Effector memory CD8-positive, alpha-beta T cell (primary cell): Measurements from ENCODE around the gene ATP11A.

ENCODE experiments used
- ATAC-seq: fragments of 150-1000 bp; cut with Tn5 transposase; replicated peaks from 2 replicates; pipeline ENCODE4 v1.10.0; 2021; ENCODE audit warnings: mild to moderate bottlenecking, moderate library complexity
- DNase-seq, 3 experiments: peaks; one replicate each; pipeline ENCODE4 v3.0.0; 2021
- H3K27ac Mint-ChIP-seq, 2 donors: one replicate each; pipeline ENCODE4 v1.8.0; 2022; ENCODE audit warnings: mild to moderate bottlenecking in 2 of 2, mixed read lengths in 2 of 2, moderate library complexity in 2 of 2
- H3K27me3 Mint-ChIP-seq, 2 donors: one replicate each; pipeline ENCODE4 v1.8.0; 2022; ENCODE audit warnings: mixed read lengths in 2 of 2
- H3K36me3 Mint-ChIP-seq: one replicate; pipeline ENCODE4 v1.8.0; 2022; ENCODE audit warnings: mild to moderate bottlenecking, moderate library complexity, mixed read lengths; ENCODE audit not compliant: insufficient read depth
- H3K4me1 Mint-ChIP-seq, 2 donors: one replicate each; pipeline ENCODE4 v1.8.0; 2022; ENCODE audit warnings: low read depth in 2 of 2, mixed read lengths in 2 of 2
- H3K4me3 Mint-ChIP-seq, 2 donors: one replicate each; pipeline ENCODE4 v1.8.0; 2022; ENCODE audit warnings: mild to moderate bottlenecking in 2 of 2, mixed read lengths in 2 of 2, moderate library complexity in 2 of 2
- H3K9me3 Mint-ChIP-seq, 2 donors: one replicate each; pipeline ENCODE4 v1.8.0; 2022; ENCODE audit warnings: mixed read lengths in 2 of 2

The ATP11A gene

DNA sequence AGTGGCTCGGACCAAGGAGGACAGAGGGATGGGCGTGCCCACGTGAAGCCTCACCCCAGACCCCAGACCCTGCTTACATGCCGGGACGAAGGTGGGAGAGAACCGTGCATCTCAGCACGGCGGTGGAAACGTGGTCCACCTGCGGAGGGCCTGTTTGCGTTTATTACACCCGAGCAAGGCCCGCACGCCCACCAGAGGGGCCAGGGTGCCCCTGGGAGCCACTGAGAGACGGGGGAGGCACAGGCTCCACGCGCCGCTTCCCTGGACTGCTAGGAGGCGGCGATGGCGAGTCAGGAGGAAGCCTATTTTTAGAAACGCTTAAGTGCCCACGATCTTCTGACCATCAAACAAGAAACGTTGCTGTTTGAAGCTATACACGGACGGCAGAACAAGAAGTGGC is 80.7 kb downstream of the ATP11A start:
- no peak overlapping the region for H3K4me3 Mint-ChIP-seq
- H3K9me3 Mint-ChIP-seq: no peaks in the 10 kb centered on the region
- H3K4me1 Mint-ChIP-seq: peaks cover 24 to 34% of the 10 kb centered on the region in 2 donors
- ATAC-seq (no peak), DNase-seq (no peak)
- no peaks in the 10 kb centered on the region for H3K27me3 Mint-ChIP-seq
- H3K27ac Mint-ChIP-seq: no peak overlapping the region
- peaks cover 3% of the 10 kb centered on the region for H3K36me3 Mint-ChIP-seq

DNA sequence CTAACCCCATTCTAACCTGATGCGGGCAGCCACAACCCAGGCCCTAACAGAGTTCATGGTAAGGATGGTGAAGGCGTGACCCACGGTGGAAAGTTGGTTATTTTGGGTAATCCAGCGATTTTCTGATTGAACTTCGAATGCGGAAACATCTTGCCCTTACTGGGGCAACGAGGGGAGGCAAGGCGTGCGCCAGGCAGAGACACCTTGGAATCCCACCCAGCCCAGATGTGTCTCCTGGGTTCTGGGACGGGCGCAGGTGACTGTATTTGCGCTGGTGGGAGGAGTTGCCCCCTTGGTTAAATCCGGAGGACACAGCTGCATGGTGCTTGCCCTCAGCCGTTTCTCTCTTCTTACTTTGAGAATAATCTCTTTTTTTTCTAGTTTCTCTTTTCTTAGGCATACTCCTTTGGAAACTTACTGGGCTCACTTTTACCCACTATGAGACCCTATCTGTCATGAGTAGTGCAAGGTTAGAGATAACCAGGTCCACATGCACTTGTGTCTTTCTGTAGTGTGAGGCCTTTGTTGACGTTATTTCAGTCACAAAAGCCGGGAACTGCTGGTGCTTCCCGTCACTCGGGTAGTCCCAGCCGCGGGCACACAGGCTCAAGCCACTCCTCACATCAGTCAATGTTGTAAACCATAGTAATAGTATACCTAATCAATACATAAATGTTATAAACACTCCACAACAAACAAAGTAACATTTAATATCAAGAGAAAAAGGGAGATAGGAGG is 81.5 kb downstream of the ATP11A start:
- Mint-ChIP-seq H3K27ac (no peak overlapping the region), H3K4me1 (peaks cover 21 to 31% of the 10 kb centered on the region in 2 donors), H3K27me3 (no peaks in the 10 kb centered on the region)

DNA sequence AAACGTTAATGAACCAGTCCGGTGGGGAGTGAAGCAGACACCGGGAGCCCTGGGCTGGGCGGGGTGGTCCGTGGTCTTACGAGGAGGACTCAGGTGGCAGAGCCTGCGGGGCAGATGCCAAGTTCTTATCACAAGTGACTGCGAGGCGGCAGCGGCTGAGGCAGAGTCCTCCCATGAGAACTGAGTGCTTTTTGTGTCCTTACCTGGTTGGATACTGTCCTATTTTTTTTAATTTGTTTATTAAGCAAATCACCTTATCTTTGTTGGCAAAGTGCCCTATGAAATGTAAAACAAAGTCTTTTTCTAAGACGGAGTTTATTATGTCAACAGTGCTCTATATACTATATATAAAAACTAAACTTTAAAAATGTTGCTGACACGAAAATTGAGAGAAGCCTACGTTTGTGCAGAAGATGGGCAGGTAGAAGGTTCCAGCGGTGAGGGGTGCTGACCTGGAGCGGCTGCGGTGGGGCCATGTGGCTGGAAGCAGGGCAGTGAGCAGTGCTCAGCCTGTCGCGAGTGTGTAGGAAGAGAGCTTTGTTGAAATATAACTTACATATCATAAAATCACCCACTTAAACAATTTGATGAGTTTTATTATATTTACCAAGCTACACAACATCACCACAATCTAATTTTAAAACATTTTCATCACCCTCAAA is 82.2 kb downstream of the ATP11A start:
- Mint-ChIP-seq H3K27ac (no peak overlapping the region), H3K36me3 (peaks cover 3% of the 10 kb centered on the region), H3K9me3 (no peaks in the 10 kb centered on the region), H3K4me3 (no peak overlapping the region), H3K4me1 (peaks cover 21 to 29% of the 10 kb centered on the region in 2 donors), H3K27me3 (no peaks in the 10 kb centered on the region)
- no peak for DNase-seq
- no peak for ATAC-seq

More for the DNA sequence above, 81.5 kb downstream of the ATP11A start:
- Mint-ChIP-seq H3K36me3 (peaks cover 3% of the 10 kb centered on the region), H3K4me3 (no peak overlapping the region), H3K9me3 (no peaks in the 10 kb centered on the region)
- DNase-seq (no peak), ATAC-seq (no peak)

DNA sequence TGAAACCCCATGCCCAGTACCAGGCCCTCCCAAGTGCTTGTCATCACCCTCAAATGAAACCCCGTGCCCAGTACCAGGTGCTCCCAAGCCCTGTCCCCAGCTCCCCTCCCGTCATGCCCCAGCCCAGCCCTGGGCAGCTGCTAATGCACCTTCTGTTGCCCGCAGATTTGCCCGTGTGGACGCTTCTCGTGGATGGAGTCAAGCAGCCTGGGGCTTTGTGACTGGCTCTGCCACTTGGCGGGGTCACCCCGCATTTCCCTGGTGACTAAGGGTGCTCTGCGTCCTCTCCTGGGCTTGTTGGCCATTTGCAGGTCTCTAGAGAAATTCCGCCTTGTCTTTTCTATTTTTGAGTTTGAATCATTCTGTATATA is 82.7 kb downstream of the ATP11A start:
- Mint-ChIP-seq H3K36me3 (peaks cover 3% of the 10 kb centered on the region), H3K27ac (no peak overlapping the region), H3K27me3 (no peaks in the 10 kb centered on the region), H3K9me3 (no peaks in the 10 kb centered on the region), H3K4me1 (peaks cover 21 to 27% of the 10 kb centered on the region in 2 donors), H3K4me3 (no peak overlapping the region)
- no peak for ATAC-seq
- no peak for DNase-seq

DNA sequence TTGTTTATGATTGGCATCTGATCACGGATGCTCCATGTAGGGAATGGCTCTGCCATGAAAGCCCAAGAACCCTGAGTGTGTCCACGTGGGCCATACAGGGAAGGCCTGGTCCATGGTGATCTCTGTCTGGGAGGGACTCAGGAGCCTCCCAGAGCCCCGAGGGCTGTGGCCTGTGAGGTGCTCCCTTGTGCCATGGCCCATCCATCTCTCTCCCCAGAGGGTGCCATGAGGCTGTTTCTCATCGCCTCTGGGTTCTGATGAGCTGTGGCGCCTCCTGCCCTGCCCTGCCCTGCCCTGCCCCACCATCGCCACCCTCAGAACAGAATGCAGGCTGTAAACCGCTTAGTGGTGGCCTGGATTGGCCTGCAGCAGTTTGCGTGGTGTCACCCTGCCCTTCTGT is 83.1 kb downstream of the ATP11A start:
- Mint-ChIP-seq H3K36me3 (peaks cover 3% of the 10 kb centered on the region), H3K27ac (peak overlapping the region in 1 of 2 donors; percentile 79), H3K27me3 (no peaks in the 10 kb centered on the region), H3K9me3 (no peaks in the 10 kb centered on the region), H3K4me3 (no peak overlapping the region), H3K4me1 (peaks cover 19 to 28% of the 10 kb centered on the region in 2 donors)
- no peak for DNase-seq
- no peak for ATAC-seq

DNA sequence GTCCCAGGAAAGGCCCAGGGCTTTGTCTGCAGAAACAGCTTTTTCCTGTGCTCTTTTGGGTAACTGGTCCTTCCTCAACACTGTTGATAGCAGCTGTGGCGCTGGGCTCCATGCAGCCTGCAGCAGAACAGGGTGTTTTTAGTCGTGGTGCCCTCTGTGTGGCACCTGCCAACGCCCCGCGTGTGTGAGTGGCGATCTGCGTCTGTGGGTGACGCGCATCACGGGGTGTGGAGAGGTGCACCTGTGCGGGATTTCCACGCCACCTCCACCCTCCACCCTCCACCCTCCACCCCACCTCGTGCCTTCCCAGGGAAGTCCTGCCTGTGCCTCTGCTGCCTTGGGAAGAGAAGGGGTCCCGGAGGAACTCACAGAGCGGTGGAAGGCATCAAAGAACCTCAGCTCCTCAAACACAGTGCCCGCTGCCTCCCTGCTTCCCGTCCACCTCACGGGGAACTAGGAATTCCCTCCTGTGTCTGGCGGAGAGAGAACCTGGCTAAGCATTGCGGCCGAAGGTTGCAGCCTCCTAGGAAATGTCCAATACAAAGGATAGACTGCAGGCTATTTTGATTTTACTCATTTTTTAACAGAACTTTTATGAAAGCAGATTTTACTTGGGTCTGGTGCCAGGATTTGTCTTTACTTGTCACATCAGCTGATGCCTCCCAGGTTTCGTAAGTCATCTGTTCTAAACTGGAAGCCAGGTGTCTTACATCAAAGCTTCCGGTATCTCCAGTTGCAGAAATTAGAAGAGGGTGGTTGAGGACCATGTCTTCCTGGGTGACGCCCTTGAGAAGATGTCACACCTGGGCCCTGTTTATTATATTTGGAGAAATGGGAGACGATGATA is 84.0 kb downstream of the ATP11A start:
- Mint-ChIP-seq H3K27ac (peak overlapping the region in 1 of 2 donors; percentile 79), H3K4me3 (no peak overlapping the region), H3K9me3 (no peaks in the 10 kb centered on the region), H3K27me3 (no peaks in the 10 kb centered on the region), H3K36me3 (peaks cover 1% of the 10 kb centered on the region), H3K4me1 (peaks cover 10 to 22% of the 10 kb centered on the region in 2 donors)
- no peak for ATAC-seq
- DNase-seq: no peak

DNA sequence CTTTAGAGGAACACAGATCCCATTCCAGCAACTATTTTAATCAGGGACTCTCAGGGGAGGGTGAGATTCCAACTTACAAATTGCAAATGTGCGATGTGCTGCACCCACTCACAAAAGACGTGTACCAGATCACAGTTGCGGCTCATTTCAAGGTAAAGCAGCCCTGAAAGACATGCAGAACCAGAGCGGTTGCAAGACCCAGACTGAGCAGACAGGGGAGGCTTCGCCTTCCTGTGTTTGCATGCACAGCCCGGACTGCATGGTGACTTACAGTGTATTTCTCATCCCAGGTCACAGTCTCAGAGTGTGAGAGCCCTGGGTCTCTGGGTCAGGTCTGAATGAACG is 84.6 kb downstream of the ATP11A start:
- H3K36me3 Mint-ChIP-seq: no peaks in the 10 kb centered on the region
- no peaks in the 10 kb centered on the region for H3K9me3 Mint-ChIP-seq
- no peak overlapping the region for H3K4me3 Mint-ChIP-seq
- no peaks in the 10 kb centered on the region for H3K27me3 Mint-ChIP-seq
- H3K4me1 Mint-ChIP-seq: peaks cover 4 to 17% of the 10 kb centered on the region in 2 donors
- H3K27ac Mint-ChIP-seq: no peak overlapping the region
- ATAC-seq (no peak), DNase-seq (no peak)

DNA sequence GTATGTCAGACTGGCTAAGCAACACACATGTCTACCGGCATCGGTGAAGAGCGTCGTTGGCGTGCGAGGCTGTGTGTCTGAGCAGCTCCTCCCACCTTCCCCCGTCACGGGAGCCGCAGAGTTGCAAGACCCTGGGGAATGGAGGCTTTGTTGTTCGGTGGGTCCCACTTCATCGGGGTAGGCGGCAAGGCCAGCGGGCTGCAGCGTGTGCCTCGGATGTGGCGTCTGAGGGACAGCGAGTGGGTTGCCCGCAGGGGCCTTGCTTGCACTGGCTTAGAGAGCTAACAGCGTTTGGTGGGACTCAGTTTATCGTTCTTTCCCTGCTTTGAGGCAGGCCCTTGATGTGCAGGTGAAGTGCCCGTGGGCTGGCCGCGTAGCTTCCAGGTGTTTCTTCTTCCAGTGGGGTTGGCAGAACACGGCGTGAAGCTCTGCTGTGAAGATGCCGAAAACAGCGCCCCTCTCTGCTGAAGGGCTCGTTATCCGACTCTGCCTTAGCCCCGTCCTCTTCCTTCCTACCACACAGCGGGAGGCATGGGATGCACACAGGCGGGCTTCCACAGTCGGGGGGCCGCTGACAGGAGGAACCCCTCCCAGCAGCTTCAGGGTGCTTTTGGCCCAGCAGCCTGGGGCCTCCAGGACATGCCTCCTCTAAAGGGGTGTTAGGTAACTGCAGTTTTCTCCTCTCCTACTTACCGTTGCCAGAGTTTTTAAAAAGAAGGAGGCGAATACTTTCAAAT is 85.2 kb downstream of the ATP11A start:
- Mint-ChIP-seq H3K9me3 (no peaks in the 10 kb centered on the region), H3K4me3 (no peak overlapping the region), H3K4me1 (peaks cover 0 to 13% of the 10 kb centered on the region in 2 donors), H3K27ac (no peak overlapping the region), H3K36me3 (no peaks in the 10 kb centered on the region), H3K27me3 (no peaks in the 10 kb centered on the region)
- ATAC-seq: no peak
- no peak for DNase-seq

DNA sequence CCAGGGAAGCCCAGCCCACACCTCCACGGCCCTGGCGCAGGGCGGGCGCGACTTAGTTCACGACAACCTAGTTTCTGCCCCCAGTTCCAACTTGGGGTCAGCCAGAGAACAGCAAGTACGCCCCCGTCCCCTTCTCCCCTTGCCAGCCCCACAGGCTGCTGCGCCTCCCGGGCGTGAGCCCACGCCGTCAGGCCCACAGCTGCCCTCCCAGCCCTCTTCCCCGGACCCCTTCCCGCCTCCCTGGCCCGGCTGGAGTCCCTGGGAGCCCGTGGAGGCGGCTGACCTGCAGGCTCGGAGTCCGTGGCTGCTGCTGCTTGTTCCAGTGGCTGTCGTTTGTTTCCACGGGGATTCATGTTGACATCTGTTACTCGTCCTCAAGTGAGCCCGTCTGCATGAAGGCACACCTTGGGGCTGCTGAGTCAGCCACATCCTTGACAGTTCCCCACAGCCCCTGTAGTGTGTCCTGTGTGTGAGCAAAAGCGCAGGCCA is 86.0 kb downstream of the ATP11A start:
- no peak for ATAC-seq

DNA sequence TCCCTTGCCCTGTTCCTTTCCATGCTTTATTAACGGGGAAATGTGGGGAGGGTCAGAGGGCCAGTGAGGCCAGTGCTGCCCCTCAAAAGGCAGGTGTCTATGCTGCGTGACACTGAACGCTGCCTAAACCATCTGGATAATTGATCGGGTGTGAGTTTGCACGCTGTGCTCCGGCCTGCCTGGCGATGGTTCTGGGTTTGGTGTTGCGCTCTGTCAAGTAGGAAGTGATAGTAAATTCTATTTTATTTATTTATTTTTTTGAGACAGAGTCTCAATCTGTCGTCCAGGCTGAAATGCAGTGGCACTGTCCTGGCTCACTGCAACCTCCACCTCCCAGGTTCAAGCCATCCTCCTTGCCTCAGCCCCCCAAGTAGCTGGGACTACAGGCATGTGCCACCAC is 86.5 kb downstream of the ATP11A start:
- ATAC-seq (no peak), DNase-seq (no peak)
- Mint-ChIP-seq H3K27ac (no peak overlapping the region), H3K4me1 (peaks cover 0 to 19% of the 10 kb centered on the region in 2 donors), H3K4me3 (no peak overlapping the region), H3K36me3 (peaks cover 4% of the 10 kb centered on the region), H3K9me3 (no peaks in the 10 kb centered on the region), H3K27me3 (no peaks in the 10 kb centered on the region)

More for the DNA sequence above, 86.0 kb downstream of the ATP11A start:
- Mint-ChIP-seq H3K27me3 (no peaks in the 10 kb centered on the region), H3K27ac (no peak overlapping the region), H3K4me1 (peaks cover 0 to 18% of the 10 kb centered on the region in 2 donors), H3K4me3 (no peak overlapping the region), H3K36me3 (peaks cover 2% of the 10 kb centered on the region), H3K9me3 (no peaks in the 10 kb centered on the region)
- DNase-seq: no peak

DNA sequence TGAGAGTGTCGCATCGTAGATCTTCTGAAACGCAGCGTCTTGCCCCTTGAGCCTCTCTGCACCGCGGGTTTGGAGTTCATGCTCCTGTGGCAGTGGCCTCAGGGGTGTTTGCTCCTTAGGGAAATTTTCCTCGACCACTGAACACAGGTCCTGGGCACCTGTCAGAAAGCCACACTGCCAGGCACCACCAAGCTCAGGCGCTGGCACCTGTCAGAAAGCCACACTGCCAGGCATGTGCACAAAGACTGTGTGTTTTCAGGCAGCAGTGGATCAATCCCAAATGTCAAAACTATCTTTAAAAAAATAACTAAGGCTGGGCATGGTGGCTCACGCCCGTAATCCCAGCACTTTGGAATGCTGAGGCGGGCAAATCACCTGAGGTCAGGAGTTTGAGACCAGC is 87.1 kb downstream of the ATP11A start:
- H3K36me3 Mint-ChIP-seq: peaks cover 4% of the 10 kb centered on the region
- DNase-seq (no peak), ATAC-seq (no peak)
- peaks cover 2 to 20% of the 10 kb centered on the region in 2 donors for H3K4me1 Mint-ChIP-seq
- no peaks in the 10 kb centered on the region for H3K27me3 Mint-ChIP-seq
- H3K4me3 Mint-ChIP-seq: no peak overlapping the region
- no peak overlapping the region for H3K27ac Mint-ChIP-seq
- H3K9me3 Mint-ChIP-seq: no peaks in the 10 kb centered on the region

DNA sequence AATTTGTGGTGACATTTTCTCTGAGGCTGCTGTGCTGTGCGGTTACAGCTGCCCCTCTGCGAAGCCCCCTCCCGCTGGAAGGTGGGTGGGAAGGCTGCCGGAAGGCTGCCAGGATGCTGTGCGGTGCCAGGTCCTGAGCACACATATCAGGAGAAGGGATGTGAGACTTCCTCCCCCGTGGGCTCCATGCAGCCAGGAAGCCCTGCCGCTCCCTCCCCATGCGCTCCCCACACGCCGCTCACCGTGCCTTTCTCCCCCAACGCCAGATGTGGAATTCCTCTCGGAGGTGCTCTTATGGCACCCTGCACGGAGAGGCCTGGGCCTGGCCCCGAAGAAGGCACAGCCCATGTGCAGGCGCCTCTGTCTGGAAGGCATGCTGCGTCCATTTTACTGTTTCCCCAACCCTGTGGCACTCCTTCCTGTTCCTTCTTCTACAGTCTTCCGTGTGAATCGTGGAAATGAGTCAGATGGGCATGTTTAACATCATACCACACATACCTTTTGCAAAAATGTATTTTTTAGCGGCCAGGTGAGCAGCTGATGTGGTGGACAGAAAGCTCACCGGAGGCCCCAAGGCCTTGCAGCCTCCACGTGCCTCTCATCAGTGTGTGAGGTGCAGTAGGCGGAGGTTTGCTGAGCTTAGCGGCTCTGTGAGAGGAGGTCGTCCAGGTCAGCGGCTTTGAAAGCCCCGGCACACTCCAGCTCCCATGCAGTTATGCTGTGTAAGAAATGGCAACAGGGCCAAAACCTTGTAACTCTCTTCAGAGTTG is 88.0 kb downstream of the ATP11A start:
- Mint-ChIP-seq H3K27me3 (no peaks in the 10 kb centered on the region), H3K27ac (no peak overlapping the region), H3K36me3 (peaks cover 4% of the 10 kb centered on the region), H3K9me3 (no peaks in the 10 kb centered on the region), H3K4me3 (no peak overlapping the region), H3K4me1 (peaks cover 5 to 20% of the 10 kb centered on the region in 2 donors)
- ATAC-seq (no peak), DNase-seq (no peak)
